Measurements from ENCODE around the gene RNMT. TPM values are rescaled to one million over a fixed set of nuclear protein-coding genes. Genes with fewer than 3 reads are reported as not detected.

RNMT gene
- total RNA-seq, 6 experiments from 2014 or later = 26.8 to 32.1 (median 27.4) TPM

DNA sequence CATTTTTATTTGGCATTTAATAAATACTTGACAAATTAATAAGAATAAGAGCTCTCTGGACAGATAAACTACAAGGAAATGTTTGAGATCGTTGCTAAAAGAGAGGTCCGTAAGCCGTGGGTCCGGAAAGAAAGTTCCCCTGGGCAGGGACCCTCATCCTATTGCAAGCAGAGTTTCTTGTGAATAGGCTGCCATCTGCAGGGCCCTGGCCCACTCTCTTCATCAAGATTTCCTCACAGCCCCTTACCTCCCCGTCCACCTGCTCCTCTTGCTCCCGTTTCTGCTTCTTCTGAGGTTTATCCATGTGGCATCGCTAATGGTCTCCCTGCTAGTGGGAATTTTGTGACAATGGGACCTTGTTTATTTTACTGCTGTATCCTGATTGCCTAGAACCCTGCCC lies 67.3 kb downstream of the RNMT start:
- Mint-ChIP-seq H3K9me3 (no peaks in the 10 kb centered on the region), H3K27me3 (ENCODE audit: insufficient read depth) (peaks cover 4% of the 10 kb centered on the region)

GRCh38 chr18:13796515-13796914 lies 70.0 kb downstream of the RNMT start:
- DNase-seq = no peak
- Mint-ChIP-seq H3K27ac (no peak overlapping the region), H3K27me3 (ENCODE audit: insufficient read depth) (peaks cover 17% of the 10 kb centered on the region), H3K36me3 (ENCODE audit: low read depth) (no peaks in the 10 kb centered on the region), H3K9me3 (no peaks in the 10 kb centered on the region), H3K4me1 (ENCODE audit: low read depth) (peaks cover 5% of the 10 kb centered on the region; the same call in 1 of the 2 replicates), H3K4me3 (no peak overlapping the region)
- TF ChIP-seq CTCF (IDR thresholded peaks at IDR 0.05) = no peak

More for the DNA sequence above, 67.3 kb downstream of the RNMT start:
- Mint-ChIP-seq H3K4me1 (ENCODE audit: low read depth) (no peaks in the 10 kb centered on the region), H3K36me3 (ENCODE audit: low read depth) (no peaks in the 10 kb centered on the region), H3K4me3 (no peak overlapping the region), H3K27ac (no peak overlapping the region)
- DNase-seq = no peak
- TF ChIP-seq CTCF (IDR thresholded peaks at IDR 0.05) = no peak

DNA sequence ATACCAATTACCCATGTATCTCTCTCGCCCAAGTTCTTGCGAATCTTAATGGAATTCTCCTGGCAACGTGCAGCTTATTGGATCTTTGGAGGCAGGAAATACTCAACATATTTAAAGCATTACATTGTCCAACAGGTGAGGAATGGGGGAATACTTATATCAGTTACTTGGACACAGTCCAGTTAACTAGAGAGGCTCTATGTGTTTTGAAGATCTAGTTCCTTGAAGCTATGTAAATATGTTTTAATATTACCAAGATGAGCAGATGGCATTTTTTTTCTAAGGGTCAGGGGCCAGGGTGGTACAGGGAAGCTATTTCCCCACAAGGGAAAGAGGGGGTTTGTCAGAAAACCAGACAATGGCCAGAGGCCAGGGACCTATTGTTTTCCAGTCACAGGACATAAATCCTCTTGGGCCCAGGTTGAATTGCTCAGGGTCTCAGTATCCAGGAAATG lies 70.7 kb downstream of the RNMT start:
- H3K4me1 Mint-ChIP-seq (ENCODE audit: low read depth) = peaks cover 5% of the 10 kb centered on the region; the same call in 1 of the 2 replicates
- TF ChIP-seq CTCF (IDR thresholded peaks at IDR 0.05) = no peak
- peaks cover 17% of the 10 kb centered on the region for H3K27me3 Mint-ChIP-seq (ENCODE audit: insufficient read depth)
- H3K4me3 Mint-ChIP-seq = no peak overlapping the region
- no peaks in the 10 kb centered on the region for H3K9me3 Mint-ChIP-seq
- no peaks in the 10 kb centered on the region for H3K36me3 Mint-ChIP-seq (ENCODE audit: low read depth)
- DNase-seq = no peak
- H3K27ac Mint-ChIP-seq = no peak overlapping the region

DNA sequence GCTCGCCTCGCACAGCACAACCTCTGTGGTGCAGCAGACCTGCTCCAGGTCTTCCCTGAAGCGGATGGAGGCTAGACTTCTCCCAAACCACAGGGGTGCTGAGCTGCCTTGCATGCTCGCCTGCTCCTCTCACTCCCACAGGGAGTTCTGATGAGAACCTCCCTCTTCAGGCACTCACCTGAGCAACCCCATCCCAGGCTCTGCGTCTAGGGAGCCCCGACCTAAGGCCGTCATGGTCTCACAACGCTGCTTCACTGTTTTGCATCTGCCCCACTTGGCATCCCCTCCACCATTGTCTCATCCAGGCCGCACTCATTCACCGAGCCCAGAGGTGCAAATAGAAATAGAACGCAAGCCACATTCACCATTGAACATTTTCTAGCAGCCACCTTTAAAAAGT lies 72.9 kb downstream of the RNMT start:
- no peaks in the 10 kb centered on the region for H3K9me3 Mint-ChIP-seq
- peaks cover 23% of the 10 kb centered on the region for H3K27me3 Mint-ChIP-seq (ENCODE audit: insufficient read depth)
- no peak for TF ChIP-seq CTCF (IDR thresholded peaks at IDR 0.05)
- H3K4me1 Mint-ChIP-seq (ENCODE audit: low read depth) = peaks cover 5% of the 10 kb centered on the region; the same call in 1 of the 2 replicates
- no peak overlapping the region for H3K4me3 Mint-ChIP-seq
- no peaks in the 10 kb centered on the region for H3K36me3 Mint-ChIP-seq (ENCODE audit: low read depth)
- DNase-seq = no peak
- no peak overlapping the region for H3K27ac Mint-ChIP-seq

GRCh38 chr18:13800505-13801259 lies 74.2 kb downstream of the RNMT start:
- peaks cover 5% of the 10 kb centered on the region; the same call in 1 of the 2 replicates for H3K4me1 Mint-ChIP-seq (ENCODE audit: low read depth)
- no peak for DNase-seq
- no peaks in the 10 kb centered on the region for H3K36me3 Mint-ChIP-seq (ENCODE audit: low read depth)
- no peak; the same call in 1 of the 2 replicates for TF ChIP-seq CTCF (IDR thresholded peaks at IDR 0.05)
- H3K27ac Mint-ChIP-seq = no peak overlapping the region
- H3K4me3 Mint-ChIP-seq = peak overlapping the region; percentile 67
- H3K27me3 Mint-ChIP-seq (ENCODE audit: insufficient read depth) = peaks cover 23% of the 10 kb centered on the region
- H3K9me3 Mint-ChIP-seq = no peaks in the 10 kb centered on the region

Data from HFFc6 (cell line).